HepG2 (cell line): ENCODE measurements around the gene ELOVL2. TPM values are rescaled to one million over a fixed set of nuclear protein-coding genes. Genes with fewer than 3 reads are reported as not detected.
A peak's percentile ranks its signal among the peaks of the same experiment; 100 is the strongest.

Source experiments
- AHR ChIP-seq: IDR thresholded peaks from 2 replicates; pipeline ENCODE4 v1.6.1; 2018; ENCODE audit warnings: missing genetic modification reagents, missing compliant biosample characterization
- CTCF ChIP-seq: sonication (generic); formaldehyde crosslinking; IDR thresholded peaks from 2 replicates; pipeline ENCODE4 v1.5.0; 2020; ENCODE audit warnings: mild to moderate bottlenecking, missing genetic modification reagents, moderate library complexity
- GABPB1 ChIP-seq: IDR thresholded peaks from 2 replicates; pipeline ENCODE4 v1.6.1; 2016; ENCODE audit warnings: mild to moderate bottlenecking, missing genetic modification reagents, moderate library complexity, missing compliant biosample characterization
- IRX3 ChIP-seq: sonication (generic); formaldehyde crosslinking; IDR thresholded peaks from 2 replicates; pipeline ENCODE4 v1.8.1; 2023; ENCODE audit warnings: mild to moderate bottlenecking, low read depth, missing genetic modification reagents, borderline replicate concordance
- KAT7 ChIP-seq: IDR thresholded peaks from 2 replicates; pipeline ENCODE4 v1.6.1; 2018; ENCODE audit warnings: borderline replicate concordance, missing compliant biosample characterization
- RFX1 ChIP-seq: fragments of 450-650 bp; IDR thresholded peaks from 2 replicates; pipeline ENCODE4 v1.6.1; 2017
- SOX5 ChIP-seq: IDR thresholded peaks from 2 replicates; pipeline ENCODE4 v1.6.1; 2016; ENCODE audit warnings: borderline replicate concordance
- SP1 ChIP-seq, 2 experiments: fragments of 450-650 bp in 1 of 2; sonication (generic) in 1 of 2; formaldehyde crosslinking in 1 of 2; IDR thresholded peaks; 2 replicates each; pipeline versions ENCODE4 v1.4.0 to v1.6.1; 2016 to 2020; ENCODE audit warnings: missing genetic modification reagents in 1 of 2
- TBL1XR1 ChIP-seq: fragments of 150-350 bp; IDR thresholded peaks from 2 replicates; pipeline ENCODE4 v1.6.1; 2014; ENCODE audit warnings: borderline replicate concordance, low read length; ENCODE audit not compliant: partially characterized antibody
- UBTF ChIP-seq: sonication (generic); formaldehyde crosslinking; IDR thresholded peaks from 2 replicates; pipeline ENCODE4 v1.4.0; 2020; ENCODE audit warnings: mild to moderate bottlenecking, missing genetic modification reagents
- ZBTB25 ChIP-seq: IDR thresholded peaks from 2 replicates; pipeline ENCODE4 v1.6.1; 2018; ENCODE audit warnings: missing genetic modification reagents
- ZBTB38 ChIP-seq: sonication (generic); formaldehyde crosslinking; IDR thresholded peaks from 2 replicates; pipeline ENCODE4 v1.5.1; 2020; ENCODE audit warnings: mild to moderate bottlenecking, missing genetic modification reagents
- ZNF142 ChIP-seq: sonication (generic); formaldehyde crosslinking; IDR thresholded peaks from 2 replicates; pipeline ENCODE4 v1.4.0; 2020; ENCODE audit warnings: missing genetic modification reagents
- ZNF451 ChIP-seq: sonication (generic); formaldehyde crosslinking; IDR thresholded peaks from 2 replicates; pipeline ENCODE4 v1.5.0; 2020; ENCODE audit warnings: mild to moderate bottlenecking, missing genetic modification reagents
- polyA plus RNA-seq, 8 experiments: library from polyadenylated mRNA; depleted of rRNA in 3 of 8; stranded (reverse) in 7 of 8; unstranded in 1 of 8; fragments of >200 nt; fragmentation: Illumina TruSeq in 4 of 8; extraction: Trizol in 4 of 8; gene quantifications; 2 replicates each; pipeline versions ENCODE4 v1.2.1 to v1.2.3, GENCODE V29; 2011 to 2016; ENCODE audit warnings: low read depth in 4 of 8, missing spikeins in 1 of 8, mixed read lengths in 1 of 8; ENCODE audit not compliant: insufficient read depth in 1 of 8
- total RNA-seq, 5 experiments: library from RNA; depleted of rRNA; stranded (reverse); fragments of >200 nt; fragmentation: Illumina TruSeq; extraction: Trizol; gene quantifications; 2 replicates each; pipeline ENCODE4 v1.2.3, GENCODE V29; 2016; ENCODE audit warnings: low read depth in 1 of 5

ELOVL2 gene
- total and polyA plus RNA-seq, 2 of the 13 experiments (the other 11 are each of a cell fraction or from before 2014, with no cell fraction given) = 43.6 to 65.4 TPM

- TF ChIP-seq ZNF142 (CRISPR knock-in tag) (peak; percentile 92; the same call in 1 of the 2 replicates), AHR (CRISPR knock-in tag) (0 out of 2 replicates have a peak, but pooled peaks have one; percentile 60), UBTF (peak; percentile 30; the same call in 1 of the 2 replicates), ZBTB25 (no peak), SP1 (IDR thresholded peaks at IDR 0.05) (no peak), SP1 (CRISPR knock-in tag; IDR thresholded peaks at IDR 0.05) (peak; percentile 50), SOX5 (CRISPR knock-in tag) (0 out of 2 replicates have a peak, but pooled peaks have one; percentile 8), IRX3 (CRISPR knock-in tag) (0 out of 2 replicates have a peak, but pooled peaks have one; percentile 4), CTCF (CRISPR knock-in tag) (peak; percentile 90), ZBTB38 (CRISPR knock-in tag) (peak; percentile 56; the same call in 1 of the 2 replicates), ZNF451 (CRISPR knock-in tag) (peak; percentile 82; the same call in 1 of the 2 replicates), KAT7 (peak; percentile 32; the same call in 1 of the 2 replicates), RFX1 (no peak), TBL1XR1 (peak; percentile 17), GABPB1 (CRISPR knock-in tag) (0 out of 2 replicates have a peak, but pooled peaks have one; percentile 41)
Measured at GRCh38 chr6:11043961-11044711, at the start of gene ELOVL2 (continued).
